ENCODE data around the gene SLC66A3.

SLC66A3 gene

DNA sequence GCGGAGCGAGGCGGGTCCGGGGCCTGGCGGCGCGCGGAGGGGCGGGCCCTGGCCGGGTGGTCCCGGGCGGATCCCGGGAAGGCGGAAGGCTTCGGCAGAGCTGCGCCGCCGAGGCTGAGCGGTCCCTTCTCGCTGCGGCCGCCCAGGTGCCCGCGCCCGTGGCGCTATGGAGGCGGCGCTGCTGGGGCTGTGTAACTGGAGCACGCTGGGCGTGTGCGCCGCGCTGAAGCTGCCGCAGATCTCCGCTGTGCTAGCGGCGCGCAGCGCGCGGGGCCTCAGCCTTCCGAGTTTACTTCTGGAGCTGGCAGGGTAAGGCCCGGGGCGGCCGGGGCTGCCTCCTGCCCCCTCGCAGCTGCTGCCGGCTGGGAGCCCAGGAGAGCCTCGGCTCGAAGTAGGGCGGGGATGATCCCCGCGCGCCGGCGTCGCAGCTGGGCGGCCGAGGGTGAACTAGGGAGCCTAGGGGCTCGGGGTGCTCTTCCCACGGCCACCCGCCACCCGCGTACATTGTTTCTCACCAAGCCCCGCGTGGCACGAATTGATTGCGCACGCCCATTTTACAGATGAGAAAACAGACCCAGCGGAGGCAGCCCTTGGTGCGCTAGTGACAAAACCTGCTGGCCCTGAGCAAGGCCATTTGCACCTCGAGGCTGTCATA is at the start of gene SLC66A3:
Gene SLC66A3 (plus strand): TSS at position 87 of the 655 bp plus-strand sequence. CDS start 80 bp downstream, at position 167.
- Histone ChIP-seq H3K79me2 (ENCODE audit: insufficient read depth, low read length) (no peaks in the 10 kb centered on the region), H3K9ac (ENCODE audit: low read depth, low read length, poor library complexity, severe bottlenecking) (peak within 1 kb of the TSS; percentile 71), H3K27me3 (ENCODE audit: insufficient read depth, low read length, poor library complexity, severe bottlenecking) (no peaks in the 10 kb centered on the region), H3F3A (ENCODE audit: low read depth) (no peaks in the 10 kb centered on the region), H2AFZ (ENCODE audit: low read length) (peak within 1 kb of the TSS; percentile 89), H3K4me2 (ENCODE audit: low read depth, low read length, poor library complexity, severe bottlenecking) (peak within 1 kb of the TSS; percentile 91), H3K9me2 (replicated peaks; ENCODE audit: low read depth, low read length) (no peaks in the 10 kb centered on the region), H3K9me3 (ENCODE audit: insufficient read depth, low read depth, low read length) (no peaks in the 10 kb centered on the region), H3K4me1 (ENCODE audit: insufficient read depth, low read length, poor library complexity, severe bottlenecking) (peaks cover 10% of the 10 kb centered on the region), H3K4me3 (ENCODE audit: low read length, poor library complexity, severe bottlenecking) (peak within 1 kb of the TSS; percentile 75), H4K20me1 (ENCODE audit: insufficient read depth, low read length, poor library complexity, severe bottlenecking) (peaks cover 5% of the 10 kb centered on the region), H3K36me3 (ENCODE audit: insufficient read depth, low read length) (no peaks in the 10 kb centered on the region)
- TF ChIP-seq, protein P1, sequence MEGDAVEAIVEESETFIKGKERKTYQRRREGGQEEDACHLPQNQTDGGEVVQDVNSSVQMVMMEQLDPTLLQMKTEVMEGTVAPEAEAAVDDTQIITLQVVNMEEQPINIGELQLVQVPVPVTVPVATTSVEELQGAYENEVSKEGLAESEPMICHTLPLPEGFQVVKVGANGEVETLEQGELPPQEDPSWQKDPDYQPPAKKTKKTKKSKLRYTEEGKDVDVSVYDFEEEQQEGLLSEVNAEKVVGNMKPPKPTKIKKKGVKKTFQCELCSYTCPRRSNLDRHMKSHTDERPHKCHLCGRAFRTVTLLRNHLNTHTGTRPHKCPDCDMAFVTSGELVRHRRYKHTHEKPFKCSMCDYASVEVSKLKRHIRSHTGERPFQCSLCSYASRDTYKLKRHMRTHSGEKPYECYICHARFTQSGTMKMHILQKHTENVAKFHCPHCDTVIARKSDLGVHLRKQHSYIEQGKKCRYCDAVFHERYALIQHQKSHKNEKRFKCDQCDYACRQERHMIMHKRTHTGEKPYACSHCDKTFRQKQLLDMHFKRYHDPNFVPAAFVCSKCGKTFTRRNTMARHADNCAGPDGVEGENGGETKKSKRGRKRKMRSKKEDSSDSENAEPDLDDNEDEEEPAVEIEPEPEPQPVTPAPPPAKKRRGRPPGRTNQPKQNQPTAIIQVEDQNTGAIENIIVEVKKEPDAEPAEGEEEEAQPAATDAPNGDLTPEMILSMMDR (conservative IDR thresholded peaks at IDR 0.05; ENCODE audit: low read length) = no peak
- no peak for TF ChIP-seq EZH2phosphoT487 (IDR thresholded peaks at IDR 0.05; ENCODE audit: borderline replicate concordance)

- H3K4me2 ChIP-seq (ENCODE audit: low read depth, low read length, poor library complexity, severe bottlenecking) = no peak overlapping the region
- no peak overlapping the region for H3K4me3 ChIP-seq (ENCODE audit: low read length, poor library complexity, severe bottlenecking)
- no peaks in the 10 kb centered on the region; the same call in 1 of the 2 replicates for H3F3A ChIP-seq (ENCODE audit: low read depth)
- H2AFZ ChIP-seq (ENCODE audit: low read length) = no peak overlapping the region
- H4K20me1 ChIP-seq (ENCODE audit: insufficient read depth, low read length, poor library complexity, severe bottlenecking) = no peaks in the 10 kb centered on the region
- H3K36me3 ChIP-seq (ENCODE audit: insufficient read depth, low read length) = no peaks in the 10 kb centered on the region
- peaks cover 5% of the 10 kb centered on the region; the same call in 1 of the 2 replicates for H3K9me3 ChIP-seq (ENCODE audit: insufficient read depth, low read depth, low read length)
- H3K9ac ChIP-seq (ENCODE audit: low read depth, low read length, poor library complexity, severe bottlenecking) = no peak overlapping the region
- H3K79me2 ChIP-seq (ENCODE audit: insufficient read depth, low read length) = no peaks in the 10 kb centered on the region
- TF ChIP-seq EZH2phosphoT487 (IDR thresholded peaks at IDR 0.05; ENCODE audit: borderline replicate concordance) = no peak
- TF ChIP-seq, protein P1 (conservative IDR thresholded peaks at IDR 0.05; ENCODE audit: low read length) = no peak
- H3K9me2 ChIP-seq (replicated peaks; ENCODE audit: low read depth, low read length) = no peaks in the 10 kb centered on the region
- H3K4me1 ChIP-seq (ENCODE audit: insufficient read depth, low read length, poor library complexity, severe bottlenecking) = peaks cover 3% of the 10 kb centered on the region
- no peaks in the 10 kb centered on the region for H3K27me3 ChIP-seq (ENCODE audit: insufficient read depth, low read length, poor library complexity, severe bottlenecking)
Observed at GRCh38 chr2:11109002-11109401, 46.3 kb upstream of the SLC66A3 start.

- H3K27me3 ChIP-seq (ENCODE audit: insufficient read depth, low read length, poor library complexity, severe bottlenecking) = no peaks in the 10 kb centered on the region
- no peaks in the 10 kb centered on the region for H3K9me2 ChIP-seq (replicated peaks; ENCODE audit: low read depth, low read length)
- H3K79me2 ChIP-seq (ENCODE audit: insufficient read depth, low read length) = no peaks in the 10 kb centered on the region
- no peak overlapping the region for H2AFZ ChIP-seq (ENCODE audit: low read length)
- H3K4me3 ChIP-seq (ENCODE audit: low read length, poor library complexity, severe bottlenecking) = no peak overlapping the region
- H3K4me1 ChIP-seq (ENCODE audit: insufficient read depth, low read length, poor library complexity, severe bottlenecking) = no peaks in the 10 kb centered on the region
- H3K4me2 ChIP-seq (ENCODE audit: low read depth, low read length, poor library complexity, severe bottlenecking) = no peak overlapping the region
- no peaks in the 10 kb centered on the region; the same call in 1 of the 2 replicates for H3F3A ChIP-seq (ENCODE audit: low read depth)
- H3K9me3 ChIP-seq (ENCODE audit: insufficient read depth, low read depth, low read length) = peaks cover 5% of the 10 kb centered on the region; the same call in 1 of the 2 replicates
- no peak for TF ChIP-seq EZH2phosphoT487 (IDR thresholded peaks at IDR 0.05; ENCODE audit: borderline replicate concordance)
- TF ChIP-seq, protein P1 (conservative IDR thresholded peaks at IDR 0.05; ENCODE audit: low read length) = no peak
- no peak overlapping the region for H3K9ac ChIP-seq (ENCODE audit: low read depth, low read length, poor library complexity, severe bottlenecking)
- no peaks in the 10 kb centered on the region for H3K36me3 ChIP-seq (ENCODE audit: insufficient read depth, low read length)
- no peaks in the 10 kb centered on the region for H4K20me1 ChIP-seq (ENCODE audit: insufficient read depth, low read length, poor library complexity, severe bottlenecking)
Observed at GRCh38 chr2:11112870-11113428, 42.3 kb upstream of the SLC66A3 start.
